Dermis blood vessel endothelial cell (primary cell): ENCODE data around the gene MAML3. TPM values are rescaled to one million over a fixed set of nuclear protein-coding genes. Genes with fewer than 3 reads are reported as not detected.
A peak's percentile ranks its signal among the peaks of the same experiment; 100 is the strongest.

ENCODE experiments used
- DNase-seq: peaks from one replicate; pipeline ENCODE4 v3.0.0; 2010
- total RNA-seq: library from RNA; depleted of rRNA; stranded (reverse); fragments of >200 nt; gene quantifications from 2 replicates; pipeline ENCODE4 v1.2.3, GENCODE V29; 2014

MAML3 gene
- total RNA-seq, 1 donor from 2014 or later: 5.6 TPM

GRCh38 chr4:139806929-139807328, 347.1 kb downstream of the MAML3 start:
- no peak for DNase-seq

GRCh38 chr4:139802931-139803330, 351.1 kb downstream of the MAML3 start:
- no peak for DNase-seq

GRCh38 chr4:139802488-139802887, 351.5 kb downstream of the MAML3 start:
- DNase-seq: no peak

- no peak for DNase-seq
Measured at GRCh38 chr4:139801895-139802294, 352.1 kb downstream of the MAML3 start.

GRCh38 chr4:139800082-139800481, 353.9 kb downstream of the MAML3 start:
- no peak for DNase-seq

GRCh38 chr4:139799615-139800014, 354.4 kb downstream of the MAML3 start:
- DNase-seq: no peak

GRCh38 chr4:139798456-139798855, 355.5 kb downstream of the MAML3 start:
- DNase-seq: peak; percentile 19

- DNase-seq: no peak
Measured at GRCh38 chr4:139797287-139797686, 356.7 kb downstream of the MAML3 start.

GRCh38 chr4:139795527-139796314, 358.3 kb downstream of the MAML3 start:
- no peak for DNase-seq

- DNase-seq: no peak
Measured at GRCh38 chr4:139794158-139794954, 359.6 kb downstream of the MAML3 start.

- peak; percentile 89 for DNase-seq
Measured at GRCh38 chr4:139791681-139792080, 362.3 kb downstream of the MAML3 start.

GRCh38 chr4:139790291-139790690, 363.7 kb downstream of the MAML3 start:
- no peak for DNase-seq

GRCh38 chr4:139789096-139789654, 364.8 kb downstream of the MAML3 start:
- DNase-seq: no peak

GRCh38 chr4:139786494-139787354, 367.3 kb downstream of the MAML3 start:
- peak; percentile 38 for DNase-seq

- DNase-seq: no peak
Measured at GRCh38 chr4:139785356-139785755, 368.6 kb downstream of the MAML3 start.

GRCh38 chr4:139783741-139784484, 370.1 kb downstream of the MAML3 start:
- no peak for DNase-seq

GRCh38 chr4:139782926-139783522, 371.0 kb downstream of the MAML3 start:
- no peak for DNase-seq

GRCh38 chr4:139781066-139781465, 372.9 kb downstream of the MAML3 start:
- DNase-seq: no peak

GRCh38 chr4:139779691-139780090, 374.3 kb downstream of the MAML3 start:
- DNase-seq: no peak

- no peak for DNase-seq
Measured at GRCh38 chr4:139777757-139778156, 376.2 kb downstream of the MAML3 start.

- DNase-seq: no peak
Measured at GRCh38 chr4:139776235-139776634, 377.7 kb downstream of the MAML3 start.
